Stimulated activated CD8-positive, alpha-beta memory T cell treated with anti-CD3 and anti-CD28 coated beads, Interleukin-2, amount 100 ng/mL, for 1 hour (primary cell): ENCODE data around the gene ENKD1.
"Not testable (repeated sequence)": the region's sequence is repeated elsewhere in the genome, so short reads cannot be mapped to it uniquely, and the experiment has no call there.

Source experiments
- DNase-seq, 2 donors: peaks; one replicate each; pipeline ENCODE4 v3.0.0-alpha.2; 2020; ENCODE audit warnings: low read depth in 2 of 2

The ENKD1 gene

GRCh38 chr16:67666559-67667452 is at the start of gene ENKD1, which contains the start of gene C16orf86:
Gene ENKD1 (minus strand): TSS chr16:67666750. CDS start chr16:67666442, 308 bp downstream.
Gene C16orf86 (plus strand): TSS chr16:67666814. CDS start chr16:67666971, 157 bp downstream.
- peak; percentile 61 to 72 for DNase-seq

- DNase-seq = no peak
These were observed 49.5 kb upstream of the ENKD1 start for GRCh38 chr16:67716097-67716496.

GRCh38 chr16:67714522-67714921 is 48.0 kb upstream of the ENKD1 start:
- DNase-seq = no peak

- no peak for DNase-seq
These were observed 47.2 kb upstream of the ENKD1 start for GRCh38 chr16:67713647-67714273.

GRCh38 chr16:67710607-67711006 is 44.1 kb upstream of the ENKD1 start:
- DNase-seq = no peak

- no peak for DNase-seq
These were observed 42.5 kb upstream of the ENKD1 start for GRCh38 chr16:67709050-67709449.

- DNase-seq = no peak
These were observed 41.8 kb upstream of the ENKD1 start for GRCh38 chr16:67708368-67708771.

- DNase-seq = no peak
These were observed 41.2 kb upstream of the ENKD1 start for GRCh38 chr16:67707790-67708189.

- no peak for DNase-seq
These were observed 40.7 kb upstream of the ENKD1 start for GRCh38 chr16:67707210-67707609.

- DNase-seq = no peak
These were observed 37.6 kb upstream of the ENKD1 start for GRCh38 chr16:67704110-67704509.

GRCh38 chr16:67703626-67704025 is 37.1 kb upstream of the ENKD1 start:
- no peak for DNase-seq

GRCh38 chr16:67702130-67702529 is 35.6 kb upstream of the ENKD1 start:
- no peak for DNase-seq

- no peak for DNase-seq
These were observed 34.9 kb upstream of the ENKD1 start for GRCh38 chr16:67701420-67701819.

- no peak for DNase-seq
These were observed 32.7 kb upstream of the ENKD1 start for GRCh38 chr16:67699265-67699664.

GRCh38 chr16:67697422-67698185 is 31.1 kb upstream of the ENKD1 start:
- no peak for DNase-seq

- DNase-seq = no peak
These were observed 28.1 kb upstream of the ENKD1 start for GRCh38 chr16:67694611-67695010.

GRCh38 chr16:67693517-67694285 is 27.2 kb upstream of the ENKD1 start:
- DNase-seq = not testable (repeated sequence)

- DNase-seq = no peak
These were observed 19.0 kb upstream of the ENKD1 start for GRCh38 chr16:67685388-67686112.

GRCh38 chr16:67683767-67684166 is 17.2 kb upstream of the ENKD1 start:
- DNase-seq = no peak

GRCh38 chr16:67679935-67680897 is 13.7 kb upstream of the ENKD1 start:
- DNase-seq = no peak
